WERI-Rb-1 (cell line): Measurements from ENCODE around the gene LEF1.

ENCODE experiments used
- DNase-seq: peaks from one replicate; pipeline ENCODE4 v3.0.0-alpha.2; 2020
- H3K27ac ChIP-seq: fragments of 250-450 bp; sonication (Bioruptor Pico); 2 replicates; pipeline ENCODE4 v1.5.1; 2020; ENCODE audit warnings: mild to moderate bottlenecking, moderate library complexity
- H3K27me3 ChIP-seq: fragments of 250-450 bp; sonication (Bioruptor Pico); 2 replicates; pipeline ENCODE4 v1.5.1; 2021; ENCODE audit warnings: mild to moderate bottlenecking, low read depth, moderate library complexity; ENCODE audit not compliant: insufficient read depth, severe bottlenecking
- H3K36me3 ChIP-seq: fragments of 250-450 bp; sonication (Bioruptor Pico); 2 replicates; pipeline ENCODE4 v1.5.1; 2020; ENCODE audit warnings: mild to moderate bottlenecking, moderate library complexity
- H3K4me3 ChIP-seq: 2 replicates; pipeline ENCODE4 v1.5.1; 2011; ENCODE audit warnings: low read depth, mild to moderate bottlenecking, control low read depth, low read length
- H3K9me3 ChIP-seq: fragments of 250-450 bp; sonication (Bioruptor Pico); 2 replicates; pipeline ENCODE4 v1.5.1; 2021; ENCODE audit warnings: mild to moderate bottlenecking, moderate library complexity; ENCODE audit not compliant: severe bottlenecking
- TF ChIP-seq, protein P1 (sequence below): IDR thresholded peaks from 2 replicates; pipeline ENCODE4 v1.5.1; 2011; ENCODE audit warnings: low read depth, mild to moderate bottlenecking, control low read depth, inconsistent platforms, low read length

Gene LEF1

DNA sequence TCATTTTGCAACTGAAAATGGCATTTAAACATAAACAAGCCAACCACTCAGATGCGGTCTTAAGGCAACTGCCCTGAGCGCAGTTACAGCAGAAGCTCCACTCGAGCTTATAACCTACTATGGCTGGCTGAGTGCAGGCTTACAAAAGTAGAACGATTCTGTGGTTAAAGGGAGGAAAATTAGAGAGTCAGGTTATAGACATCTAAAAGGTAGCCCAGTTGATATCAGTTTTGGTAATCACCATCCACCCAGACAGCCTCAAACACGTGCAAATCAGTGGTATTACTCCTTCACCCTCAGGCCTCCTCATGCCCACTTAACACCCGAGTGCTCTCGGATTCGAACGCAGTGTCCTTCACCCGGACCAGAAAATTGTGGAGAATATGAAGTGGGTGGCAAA lies 3.1 kb downstream of the LEF1 start:
- H3K36me3 ChIP-seq, result no peaks in the 10 kb centered on the region

DNA sequence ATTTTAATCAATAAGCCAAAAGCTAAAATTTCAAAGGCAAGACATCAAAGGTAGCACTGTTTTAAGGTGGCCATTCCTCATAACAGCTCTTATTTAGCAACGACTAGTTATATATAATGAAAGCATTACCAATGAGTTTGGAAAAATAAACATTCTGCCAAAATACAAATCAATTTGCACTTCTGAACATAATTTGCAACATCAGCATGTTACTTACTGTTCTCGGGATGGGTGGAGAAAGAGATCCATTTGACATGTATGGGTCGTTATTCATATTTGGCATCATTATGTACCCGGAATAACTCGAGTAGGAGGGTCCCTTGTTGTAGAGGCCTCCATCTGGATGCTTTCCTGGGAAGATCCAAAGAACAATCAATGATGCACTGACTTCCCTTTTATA lies 5.4 kb downstream of the LEF1 start:
- no peak for DNase-seq
- Histone ChIP-seq H3K27ac (no peak overlapping the region), H3K4me3 (no peak overlapping the region), H3K27me3 (peaks cover 57% of the 10 kb centered on the region), H3K36me3 (no peaks in the 10 kb centered on the region), H3K9me3 (peaks cover 4% of the 10 kb centered on the region)
- TF ChIP-seq, protein P1, sequence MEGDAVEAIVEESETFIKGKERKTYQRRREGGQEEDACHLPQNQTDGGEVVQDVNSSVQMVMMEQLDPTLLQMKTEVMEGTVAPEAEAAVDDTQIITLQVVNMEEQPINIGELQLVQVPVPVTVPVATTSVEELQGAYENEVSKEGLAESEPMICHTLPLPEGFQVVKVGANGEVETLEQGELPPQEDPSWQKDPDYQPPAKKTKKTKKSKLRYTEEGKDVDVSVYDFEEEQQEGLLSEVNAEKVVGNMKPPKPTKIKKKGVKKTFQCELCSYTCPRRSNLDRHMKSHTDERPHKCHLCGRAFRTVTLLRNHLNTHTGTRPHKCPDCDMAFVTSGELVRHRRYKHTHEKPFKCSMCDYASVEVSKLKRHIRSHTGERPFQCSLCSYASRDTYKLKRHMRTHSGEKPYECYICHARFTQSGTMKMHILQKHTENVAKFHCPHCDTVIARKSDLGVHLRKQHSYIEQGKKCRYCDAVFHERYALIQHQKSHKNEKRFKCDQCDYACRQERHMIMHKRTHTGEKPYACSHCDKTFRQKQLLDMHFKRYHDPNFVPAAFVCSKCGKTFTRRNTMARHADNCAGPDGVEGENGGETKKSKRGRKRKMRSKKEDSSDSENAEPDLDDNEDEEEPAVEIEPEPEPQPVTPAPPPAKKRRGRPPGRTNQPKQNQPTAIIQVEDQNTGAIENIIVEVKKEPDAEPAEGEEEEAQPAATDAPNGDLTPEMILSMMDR, result no peak

More for the DNA sequence above, 3.1 kb downstream of the LEF1 start:
- no peak overlapping the region for H3K27ac ChIP-seq
- TF ChIP-seq, protein P1, result no peak
- no peak overlapping the region for H3K4me3 ChIP-seq
- peaks cover 4% of the 10 kb centered on the region for H3K9me3 ChIP-seq
- H3K27me3 ChIP-seq, result peaks cover 75% of the 10 kb centered on the region
- DNase-seq, result no peak

DNA sequence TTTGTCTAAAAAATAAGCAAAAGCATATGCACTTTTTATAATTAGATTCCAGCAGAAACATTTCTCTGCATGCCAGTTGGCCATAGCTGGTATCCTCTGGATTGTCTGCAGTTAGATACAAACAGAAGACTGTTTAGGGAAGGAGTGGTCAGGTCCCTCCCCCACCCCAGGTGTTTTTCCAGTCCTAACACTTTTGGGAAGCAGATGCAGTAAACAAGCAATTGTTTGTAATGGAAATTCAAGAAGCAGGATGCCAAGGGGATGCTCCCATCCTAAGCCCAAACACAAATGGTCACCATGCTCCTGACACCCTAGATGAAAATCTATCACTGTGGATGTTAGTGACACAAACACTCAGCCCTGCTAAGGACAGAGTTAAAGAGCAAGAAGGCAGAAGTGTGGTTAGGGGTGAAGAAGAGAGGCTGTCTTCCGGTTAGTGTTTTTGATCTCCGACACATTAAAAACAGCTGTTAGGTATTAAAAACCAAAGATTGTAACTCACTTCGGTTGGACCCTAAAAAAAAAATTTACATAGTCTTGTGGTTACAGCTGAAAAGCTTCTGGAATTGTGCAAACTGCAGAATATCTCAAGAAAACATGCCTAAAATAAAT lies 7.9 kb downstream of the LEF1 start:
- no peak overlapping the region for H3K27ac ChIP-seq
- H3K27me3 ChIP-seq, result peaks cover 37% of the 10 kb centered on the region

DNA sequence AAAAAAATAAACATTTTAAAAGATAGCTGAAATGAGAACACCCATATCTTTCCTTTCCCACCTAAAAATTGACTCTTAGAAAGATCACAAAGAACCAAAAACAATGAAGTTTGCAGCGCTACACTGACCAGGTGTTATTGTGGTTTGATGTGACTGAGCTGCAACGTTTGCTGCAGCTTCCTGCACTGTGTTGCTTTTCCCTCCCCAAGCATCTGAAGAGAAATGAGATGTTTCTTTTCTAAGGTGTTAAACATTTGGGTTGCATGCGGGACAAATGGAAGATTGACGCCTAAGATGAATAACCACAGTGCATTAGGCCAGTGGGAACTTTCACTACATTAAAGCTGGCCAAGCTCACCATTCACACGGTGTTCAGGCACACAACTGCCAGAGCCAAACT lies 8.9 kb downstream of the LEF1 start:
- no peak overlapping the region for H3K4me3 ChIP-seq
- H3K27ac ChIP-seq, result no peak overlapping the region
- no peaks in the 10 kb centered on the region for H3K36me3 ChIP-seq
- peaks cover 36% of the 10 kb centered on the region for H3K27me3 ChIP-seq
- TF ChIP-seq, protein P1, result no peak
- DNase-seq, result no peak
- no peaks in the 10 kb centered on the region for H3K9me3 ChIP-seq

More for the DNA sequence above, 7.9 kb downstream of the LEF1 start:
- Histone ChIP-seq H3K9me3 (no peaks in the 10 kb centered on the region), H3K4me3 (no peak overlapping the region), H3K36me3 (no peaks in the 10 kb centered on the region)
- TF ChIP-seq, protein P1, result no peak
- DNase-seq, result no peak

DNA sequence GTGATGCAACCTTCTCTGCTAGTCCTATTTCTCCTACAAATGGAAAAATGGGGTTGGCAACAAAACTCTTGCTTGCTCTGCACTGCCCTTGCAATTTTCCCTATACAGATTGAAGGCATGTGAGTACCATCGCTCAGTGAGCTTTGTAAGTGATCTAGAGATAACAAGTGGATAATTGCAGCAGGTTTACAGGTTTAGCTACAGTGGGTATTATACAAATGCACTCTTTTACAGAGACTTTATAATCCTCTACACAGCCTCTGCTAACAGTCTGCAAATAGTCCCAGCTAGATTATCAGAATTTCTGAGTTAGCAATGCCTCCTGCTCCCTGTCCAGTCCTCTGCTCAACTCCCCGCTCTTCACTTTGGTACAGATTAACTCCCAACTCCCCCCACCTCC lies 11.1 kb downstream of the LEF1 start:
- H3K27me3 ChIP-seq, result peaks cover 32% of the 10 kb centered on the region
- H3K27ac ChIP-seq, result no peak overlapping the region
- no peaks in the 10 kb centered on the region for H3K36me3 ChIP-seq
- H3K4me3 ChIP-seq, result no peak overlapping the region
- TF ChIP-seq, protein P1, result no peak
- H3K9me3 ChIP-seq, result no peaks in the 10 kb centered on the region
- no peak for DNase-seq

DNA sequence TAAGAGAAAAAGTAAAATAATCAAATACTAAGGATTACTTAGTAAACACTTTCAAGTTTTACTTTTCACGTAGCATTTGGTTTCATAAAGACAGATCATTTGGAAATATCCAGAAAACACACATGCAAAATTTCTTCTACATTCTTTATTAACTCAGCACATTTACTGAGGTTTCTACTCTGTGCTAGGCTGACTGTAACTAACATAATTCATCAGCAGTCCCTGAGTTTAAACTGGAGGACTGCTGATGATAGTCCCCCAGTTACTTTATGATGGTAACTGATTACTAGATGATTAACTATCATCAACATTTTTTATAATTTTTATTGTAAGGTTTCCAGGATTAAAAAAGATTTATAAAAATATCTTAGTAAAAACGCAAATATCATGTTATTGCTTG lies 12.3 kb downstream of the LEF1 start:
- no peaks in the 10 kb centered on the region for H3K36me3 ChIP-seq
- H3K9me3 ChIP-seq, result no peaks in the 10 kb centered on the region
- DNase-seq, result no peak

More for the DNA sequence above, 12.3 kb downstream of the LEF1 start:
- Histone ChIP-seq H3K27ac (no peak overlapping the region), H3K27me3 (peaks cover 24% of the 10 kb centered on the region), H3K4me3 (no peak overlapping the region)
- TF ChIP-seq, protein P1, result no peak
